Thyroid gland (tissue), 4 donors: Measurements from ENCODE around the gene AAMDC. TPM values are rescaled to one million over a fixed set of nuclear protein-coding genes. Genes with fewer than 3 reads are reported as not detected.
"Not testable (repeated sequence)": the region's sequence is repeated elsewhere in the genome, so short reads cannot be mapped to it uniquely, and the experiment has no call there.

ENCODE experiments used
- DNase-seq, 2 donors: peaks; one replicate each; pipeline ENCODE4 v3.0.0-alpha.2; 2019
- H3K27ac ChIP-seq, 3 donors: fragments of 200-600 bp; sonication (generic); 1 replicate in 2 of 3; 2 replicates in 1 of 3; pipeline ENCODE4 v1.5.1; 2016 to 2019; ENCODE audit warnings: mild to moderate bottlenecking in 1 of 3, moderate library complexity in 1 of 3
- H3K27me3 ChIP-seq: fragments of 200-600 bp; sonication (generic); one replicate; pipeline ENCODE4 v1.5.1; 2019
- H3K36me3 ChIP-seq, 2 donors: fragments of 200-600 bp; sonication (generic); one replicate each; pipeline ENCODE4 v1.5.1; 2016 to 2019
- H3K4me1 ChIP-seq, 2 donors: fragments of 200-600 bp; sonication (generic); one replicate each; pipeline ENCODE4 v1.5.1; 2017 to 2019
- H3K4me3 ChIP-seq, 3 donors: fragments of 200-600 bp; sonication (generic); replicated peaks in 1 of 3; 1 replicate in 2 of 3; 2 replicates in 1 of 3; pipeline ENCODE4 v1.5.1; 2016; ENCODE audit warnings: mild to moderate bottlenecking in 1 of 3
- H3K9me3 ChIP-seq: fragments of 200-600 bp; sonication (generic); one replicate; pipeline ENCODE4 v1.5.1; 2017
- CTCF ChIP-seq, 6 experiments: fragments of 200-600 bp in 3 of 6; fragments of 450-650 bp in 3 of 6; sonication (generic) in 3 of 6; IDR thresholded peaks; one replicate each; pipeline ENCODE4 v1.5.1; 2016 to 2019; ENCODE audit warnings: antibody characterized with exemption in 6 of 6, mild to moderate bottlenecking in 2 of 6, inconsistent platforms in 1 of 6, moderate library complexity in 1 of 6
- POLR2A ChIP-seq, 2 donors: fragments of 450-650 bp; IDR thresholded peaks; one replicate each; pipeline ENCODE4 v1.6.1; 2017; ENCODE audit warnings: antibody characterized with exemption in 2 of 2, mild to moderate bottlenecking in 2 of 2, moderate library complexity in 1 of 2
- WGBS, 2 donors: methylation state at CpG; one replicate each; pipeline ENCODE4 v1.1.5; 2017; 5-methylcytosine and 5-hydroxymethylcytosine counted together
- intact Hi-C: fragments of 100-400 bp; cut with DNase I; formaldehyde crosslinking; loops from one replicate; pipeline ENCODE4 v1.15.1; 2023
- total RNA-seq, 4 donors: library from RNA; depleted of rRNA; stranded (reverse); fragments of >200 nt; gene quantifications; one replicate each; pipeline ENCODE4 v1.2.3, GENCODE V29; 2016

Gene AAMDC
- total RNA-seq, 4 donors from 2014 or later = 33.6 to 60.5 (median 39.0) TPM

- Histone ChIP-seq H3K4me1 (no peaks in the 10 kb centered on the region), H3K27ac (no peak overlapping the region), H3K27me3 (no peaks in the 10 kb centered on the region), H3K4me3 (no peak overlapping the region), H3K36me3 (peaks cover 11 to 13% of the 10 kb centered on the region in 2 donors), H3K9me3 (no peaks in the 10 kb centered on the region)
- DNase-seq = no peak
- TF ChIP-seq POLR2A (IDR thresholded peaks at IDR 0.05) (no peak), CTCF (IDR thresholded peaks at IDR 0.05) (no peak)
- WGBS, 2 donors = 95 to 100% methylated on average over 3 of the region's 3 CpGs
- intact Hi-C loops = no loop called here
These were observed 50.9 kb downstream of the AAMDC start for GRCh38 chr11:77871855-77872254.

GRCh38 chr11:77873345-77873744 lies 52.4 kb downstream of the AAMDC start:
- Histone ChIP-seq H3K4me3 (no peak overlapping the region), H3K36me3 (peaks cover 12 to 15% of the 10 kb centered on the region in 2 donors), H3K9me3 (no peaks in the 10 kb centered on the region), H3K27me3 (no peaks in the 10 kb centered on the region), H3K4me1 (no peaks in the 10 kb centered on the region), H3K27ac (no peak overlapping the region)
- 93 to 95% methylated on average over 1 of the region's 1 CpG for WGBS, 2 donors
- intact Hi-C loops = no loop called here
- no peak for DNase-seq
- TF ChIP-seq POLR2A (IDR thresholded peaks at IDR 0.05) (no peak), CTCF (IDR thresholded peaks at IDR 0.05) (no peak)

GRCh38 chr11:77874206-77874605 lies 53.3 kb downstream of the AAMDC start:
- Histone ChIP-seq H3K36me3 (peaks cover 18 to 23% of the 10 kb centered on the region in 2 donors), H3K9me3 (no peaks in the 10 kb centered on the region), H3K27ac (no peak overlapping the region), H3K27me3 (no peaks in the 10 kb centered on the region), H3K4me3 (no peak overlapping the region), H3K4me1 (no peaks in the 10 kb centered on the region)
- 93 to 100% methylated on average over 3 of the region's 3 CpGs for whole genome bisulfite sequencing, 2 donors
- DNase-seq = no peak
- TF ChIP-seq CTCF (IDR thresholded peaks at IDR 0.05) (no peak), POLR2A (IDR thresholded peaks at IDR 0.05) (no peak)
- intact Hi-C loops = no loop called here

- Histone ChIP-seq H3K4me3 (no peak overlapping the region), H3K27ac (no peak overlapping the region), H3K36me3 (peaks cover 13 to 25% of the 10 kb centered on the region in 2 donors), H3K27me3 (no peaks in the 10 kb centered on the region), H3K4me1 (no peaks in the 10 kb centered on the region), H3K9me3 (no peaks in the 10 kb centered on the region)
- 76 to 77% methylated on average over 3 of the region's 3 CpGs for WGBS, 2 donors
- no peak for DNase-seq
- intact Hi-C loops = no loop called here
- TF ChIP-seq CTCF (IDR thresholded peaks at IDR 0.05) (no peak), POLR2A (IDR thresholded peaks at IDR 0.05) (no peak)
These were observed 55.1 kb downstream of the AAMDC start for GRCh38 chr11:77876045-77876444.

- H3K27ac ChIP-seq, H3K4me1 ChIP-seq, DNase-seq, H3K4me3 ChIP-seq, H3K27me3 ChIP-seq, intact Hi-C loops, H3K9me3 ChIP-seq: not testable (repeated sequence)
- 77 to 84% methylated on average over 4 of the region's 4 CpGs for WGBS, 2 donors
- H3K36me3 ChIP-seq = peaks cover 7 to 17% of the 10 kb centered on the region in 2 donors
These were observed 57.3 kb downstream of the AAMDC start for GRCh38 chr11:77878247-77878646.

- Histone ChIP-seq H3K4me1 (no peaks in the 10 kb centered on the region), H3K27me3 (no peaks in the 10 kb centered on the region), H3K9me3 (no peaks in the 10 kb centered on the region), H3K36me3 (peaks cover 7 to 17% of the 10 kb centered on the region in 2 donors), H3K27ac (no peak overlapping the region), H3K4me3 (no peak overlapping the region)
- no peak for TF ChIP-seq POLR2A (IDR thresholded peaks at IDR 0.05)
- no peak for TF ChIP-seq CTCF (IDR thresholded peaks at IDR 0.05)
- peak; percentile 19 to 20 for DNase-seq
- intact Hi-C loops = no loop called here
- 94 to 95% methylated on average over 3 of the region's 3 CpGs for WGBS, 2 donors
These were observed 58.3 kb downstream of the AAMDC start for GRCh38 chr11:77879218-77879617.
